ENCODE data around the gene ZNF787. TPM values are rescaled to one million over a fixed set of nuclear protein-coding genes. Genes with fewer than 3 reads are reported as not detected.

ZNF787 gene
- total and polyA plus RNA-seq, 2 of the 4 experiments (the other 2 are of a cell fraction) = 4.8 to 11.2 TPM

DNA sequence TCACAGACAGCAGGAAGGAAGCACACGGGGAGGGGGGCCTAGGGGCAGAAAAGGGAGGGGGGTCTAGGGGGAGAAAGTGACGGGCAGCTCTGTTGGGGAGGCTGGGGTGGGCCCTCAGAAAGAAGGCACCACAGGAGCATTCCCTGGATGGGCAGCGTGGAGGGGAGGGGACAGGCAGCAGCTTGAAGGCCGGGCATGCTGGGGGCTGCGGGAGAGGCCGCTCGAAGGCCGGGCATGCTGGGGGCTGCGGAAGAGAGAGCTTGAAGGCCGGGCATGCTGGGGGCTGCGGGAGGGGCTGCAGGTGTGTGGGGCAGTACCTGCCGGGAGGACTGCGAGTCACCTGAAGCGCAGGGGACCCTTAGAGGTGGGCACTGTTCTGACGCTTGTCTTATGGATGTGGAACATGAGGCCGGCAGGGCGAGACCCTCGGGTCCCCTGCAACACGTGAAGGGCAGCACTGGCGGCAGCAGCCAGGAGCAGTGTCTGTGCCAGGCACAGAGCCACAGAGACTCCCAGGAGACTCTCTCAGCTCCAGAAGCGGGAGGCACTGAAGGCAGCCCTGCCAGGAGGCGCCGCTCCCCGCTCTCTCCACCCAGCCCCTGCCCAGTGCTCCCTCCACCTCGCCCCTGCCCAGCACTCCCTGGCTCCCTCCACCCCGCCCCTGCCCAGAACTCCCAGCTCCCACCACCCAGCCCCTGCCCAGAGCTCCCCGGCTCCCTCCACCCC, 13.3 kb downstream of the ZNF787 start:
- H3K56ac ChIP-seq (ENCODE audit: extremely low read depth, insufficient read depth, low read length) = no peak overlapping the region
- no peak overlapping the region for H3K9ac ChIP-seq (ENCODE audit: low read depth, low read length)
- H2BK15ac ChIP-seq (ENCODE audit: low read depth, low read length) = no peak overlapping the region
- in situ Hi-C loops (cut with MboI; ENCODE audit: low sequenced_read_pairs) = no loop called here
- peaks cover 83% of the 10 kb centered on the region for H4K20me1 ChIP-seq (ENCODE audit: insufficient read depth, low read length)
- H4K91ac ChIP-seq (ENCODE audit: insufficient read depth, low read depth, low read length) = no peak overlapping the region
- no peak overlapping the region for H3K27ac ChIP-seq (ENCODE audit: insufficient read depth, low read length)
- no peak overlapping the region for H4K8ac ChIP-seq (ENCODE audit: low read depth in 2 of 2, low read length in 2 of 2)
- peaks cover 6% of the 10 kb centered on the region; the same call in 1 of the 2 replicates for H3K9me1 ChIP-seq (ENCODE audit: insufficient read depth, low read length)
- H3K79me1 ChIP-seq (ENCODE audit: low read depth in 1 of 2, low read length in 2 of 2) = peaks cover 3 to 57% of the 10 kb centered on the region in 2 experiments; a peak in 3 of 4 replicates
- H2AK9ac ChIP-seq (replicated peaks; ENCODE audit: low read depth, low read length, poor library complexity) = no peak overlapping the region
- POLR2A ChIA-PET (ENCODE audit: unreplicated experiment) = interaction anchor here (0.6 kb wide), 1 partner anchor 14 kb away, joined by 6 read pairs; no protein-coding TSS in a partner anchor
- intact Hi-C loops (cut with micrococcal nuclease) = no loop called here
- CTCF ChIA-PET = interaction anchor here (0.6 kb wide), 1 partner anchor 779 kb away, joined by 4 read pairs; no protein-coding TSS in a partner anchor
- no peak for DNase-seq
- WGBS, 2 experiments (ENCODE audit: extremely low coverage in 2 of 2, insufficient read length in 1 of 2) = 76% methylated on average over 12 of the region's 27 CpGs; no CpG with 5 or more reads in 1 of the 2 experiments
- no peak overlapping the region for H2BK120ac ChIP-seq (ENCODE audit: low read depth, low read length)
- no peak overlapping the region for H2BK20ac ChIP-seq (ENCODE audit: low read depth, low read length)
- no peaks in the 10 kb centered on the region for H3K9me3 ChIP-seq (ENCODE audit: control insufficient read depth, insufficient read depth, low read length)
- peaks cover 4% of the 10 kb centered on the region; the same call in 1 of the 2 replicates for H3K36me3 ChIP-seq (ENCODE audit: control insufficient read depth, insufficient read depth, low read length)
- H3K14ac ChIP-seq (replicated peaks; ENCODE audit: low read depth, low read length) = no peak overlapping the region
- H2AFZ ChIP-seq (replicated peaks; ENCODE audit: low read length, poor library complexity) = no peak overlapping the region
- H3K4ac ChIP-seq (ENCODE audit: low read depth, low read length) = no peak overlapping the region
- no peak overlapping the region for H4K5ac ChIP-seq (ENCODE audit: low read depth, low read length)
- no peak overlapping the region for H3K23ac ChIP-seq (ENCODE audit: low read depth, low read length)
- dilution Hi-C loops (cut with HindIII; ENCODE audit: low sequenced_read_pairs, unreplicated experiment) = no loop called here
- no peak overlapping the region for H3K4me2 ChIP-seq (ENCODE audit: low read depth, low read length)
- no peaks in the 10 kb centered on the region for H3K27me3 ChIP-seq (ENCODE audit: control insufficient read depth, insufficient read depth, low read length)
- H3K4me3 ChIP-seq (ENCODE audit: insufficient read depth, low read depth, low read length) = no peak overlapping the region
- BruUV-seq (replicated peaks) = no TSS peak
- ATAC-seq (ENCODE audit: low read depth) = no peak
- H2BK5ac ChIP-seq (ENCODE audit: low read depth, low read length, poor library complexity, severe bottlenecking) = no peak overlapping the region
- no peak overlapping the region for H3K18ac ChIP-seq (ENCODE audit: low read depth, low read length)
- peaks cover 30% of the 10 kb centered on the region for H3K4me1 ChIP-seq (ENCODE audit: control insufficient read depth, insufficient read depth, low read length)
- no peak overlapping the region for H2AK5ac ChIP-seq (ENCODE audit: low read depth, low read length)
- no peak for TF ChIP-seq CHD1 (IDR thresholded peaks at IDR 0.05; ENCODE audit: low read depth, low read length)
- TF ChIP-seq CTCF (conservative IDR thresholded peaks at IDR 0.05; ENCODE audit: low read depth, low read length) = no peak
- TF ChIP-seq SMC3 (IDR thresholded peaks at IDR 0.05; ENCODE audit: low read depth, low read length) = no peak
- no peak for TF ChIP-seq ELK1 (IDR thresholded peaks at IDR 0.05; ENCODE audit: borderline replicate concordance, low read depth, low read length)
- TF ChIP-seq BHLHE40 (IDR thresholded peaks at IDR 0.05; ENCODE audit: low read depth, low read length) = no peak
- TF ChIP-seq CEBPB (IDR thresholded peaks at IDR 0.05; ENCODE audit: low read depth, low read length) = no peak
- TF ChIP-seq RCOR1 (IDR thresholded peaks at IDR 0.05; ENCODE audit: insufficient replicate concordance, low read length) = no peak
- no peak for TF ChIP-seq MAZ (IDR thresholded peaks at IDR 0.05; ENCODE audit: borderline replicate concordance, low read depth, low read length)
- no peak for TF ChIP-seq POLR2A (IDR thresholded peaks at IDR 0.05; ENCODE audit: low read depth, low read length)
- TF ChIP-seq, protein P1, sequence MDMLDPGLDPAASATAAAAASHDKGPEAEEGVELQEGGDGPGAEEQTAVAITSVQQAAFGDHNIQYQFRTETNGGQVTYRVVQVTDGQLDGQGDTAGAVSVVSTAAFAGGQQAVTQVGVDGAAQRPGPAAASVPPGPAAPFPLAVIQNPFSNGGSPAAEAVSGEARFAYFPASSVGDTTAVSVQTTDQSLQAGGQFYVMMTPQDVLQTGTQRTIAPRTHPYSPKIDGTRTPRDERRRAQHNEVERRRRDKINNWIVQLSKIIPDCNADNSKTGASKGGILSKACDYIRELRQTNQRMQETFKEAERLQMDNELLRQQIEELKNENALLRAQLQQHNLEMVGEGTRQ (IDR thresholded peaks at IDR 0.05; ENCODE audit: low read depth, low read length) = no peak
- TF ChIP-seq MXI1 (IDR thresholded peaks at IDR 0.05; ENCODE audit: borderline replicate concordance, low read depth, low read length) = no peak
- no peak for TF ChIP-seq NFE2L2 (IDR thresholded peaks at IDR 0.05; ENCODE audit: low read depth, low read length)
- TF ChIP-seq RAD21 (IDR thresholded peaks at IDR 0.05; ENCODE audit: low read length) = no peak
- no peak for TF ChIP-seq RFX5 (IDR thresholded peaks at IDR 0.05; ENCODE audit: low read depth, low read length)
- no peak for TF ChIP-seq MAFK (IDR thresholded peaks at IDR 0.05; ENCODE audit: low read depth, low read length)

All from IMR-90 (cell line).